Astrocyte of the spinal cord (primary cell): Measurements from ENCODE around the gene CHCHD6.

Experiments used
- DNase-seq: peaks from one replicate; pipeline ENCODE4 v3.0.0; 2011; ENCODE audit warnings: low read depth, low spot score
- H3K4me3 ChIP-seq: 2 replicates; pipeline ENCODE4 v1.5.1; 2011; ENCODE audit warnings: low read depth, mild to moderate bottlenecking, low read length, moderate library complexity
- CTCF ChIP-seq: IDR thresholded peaks from 2 replicates; pipeline ENCODE4 v1.5.1; 2012; ENCODE audit warnings: low read depth, mild to moderate bottlenecking, low read length, inconsistent platforms
- in situ Hi-C: cut with HindIII; loops from 2 replicates; pipeline ENCODE4 v1.10.0; 2017; ENCODE audit warnings: low sequenced_read_pairs

Gene CHCHD6

GRCh38 chr3:126921085-126921824 lies 217.2 kb downstream of the CHCHD6 start:
- no peak overlapping the region for H3K4me3 ChIP-seq
- in situ Hi-C loops = no loop called here
- TF ChIP-seq CTCF = no peak
- DNase-seq = no peak

GRCh38 chr3:126922466-126922865 lies 218.4 kb downstream of the CHCHD6 start:
- no peak for TF ChIP-seq CTCF
- in situ Hi-C loops = no loop called here
- no peak for DNase-seq
- no peak overlapping the region for H3K4me3 ChIP-seq

- DNase-seq = no peak
- no peak for TF ChIP-seq CTCF
- no peak overlapping the region for H3K4me3 ChIP-seq
- in situ Hi-C loops = no loop called here
These were observed 219.4 kb downstream of the CHCHD6 start for GRCh38 chr3:126923423-126923822.

- TF ChIP-seq CTCF = no peak
- no peak overlapping the region for H3K4me3 ChIP-seq
- in situ Hi-C loops = no loop called here
- no peak for DNase-seq
These were observed 219.9 kb downstream of the CHCHD6 start for GRCh38 chr3:126923895-126924294.

- in situ Hi-C loops = no loop called here
- TF ChIP-seq CTCF = no peak
- DNase-seq = no peak
- no peak overlapping the region for H3K4me3 ChIP-seq
These were observed 220.4 kb downstream of the CHCHD6 start for GRCh38 chr3:126924458-126924857.

- no peak for DNase-seq
- TF ChIP-seq CTCF = no peak
- H3K4me3 ChIP-seq = no peak overlapping the region
- in situ Hi-C loops = no loop called here
These were observed 221.6 kb downstream of the CHCHD6 start for GRCh38 chr3:126925411-126926171.
